GM12801 (cell line): ENCODE results near the gene SLC50A1.

Experiments
- CTCF ChIP-seq: IDR thresholded peaks from one replicate; pipeline ENCODE4 v1.5.1; 2011; ENCODE audit warnings: control low read depth; ENCODE audit not compliant: insufficient read length; ENCODE audit errors: extremely low read depth

SLC50A1 gene

DNA sequence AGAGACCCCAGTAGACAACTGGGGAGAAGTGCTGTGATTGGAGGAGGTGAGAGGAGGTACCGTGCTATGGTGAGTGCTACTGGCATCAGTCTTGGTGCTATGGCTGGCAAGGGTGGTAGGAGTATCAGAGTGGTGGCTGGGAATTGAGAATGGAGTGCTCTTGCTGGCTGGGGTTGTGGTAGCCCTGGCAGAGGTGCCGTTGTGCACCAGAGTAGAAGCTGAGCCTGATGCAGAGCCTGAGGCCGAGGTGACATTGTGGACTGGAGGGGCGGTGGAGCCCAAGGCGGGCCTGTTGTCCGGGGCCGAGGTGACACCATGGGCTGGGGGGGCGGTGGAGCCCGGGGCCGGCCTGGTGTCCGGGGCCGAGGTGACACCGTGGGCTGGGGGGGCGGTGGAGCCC lies 52.6 kb downstream of the SLC50A1 start:
- no peak for TF ChIP-seq CTCF
